ENCODE data around the gene HDAC2.

HDAC2 gene

GRCh38 chr6:113954653-113955052 lies 16.3 kb downstream of the HDAC2 start:
- Histone ChIP-seq H3K27me3 (replicated peaks) (no peaks in the 10 kb centered on the region), H3K4me3 (ENCODE audit: low read depth, low read length) (no peak overlapping the region), H3K36me3 (replicated peaks) (no peaks in the 10 kb centered on the region), H3K27ac (no peak overlapping the region)
- TF ChIP-seq CTCF (IDR thresholded peaks at IDR 0.05; ENCODE audit: low read depth, low read length, missing control alignments): no peak
- in situ Hi-C loops (cut with HindIII; ENCODE audit: low pct_ligation_motif_present, low sequenced_read_pairs): no loop called here
- no peak for DNase-seq

GRCh38 chr6:113953346-113953745 lies 17.6 kb downstream of the HDAC2 start:
- in situ Hi-C loops (cut with HindIII; ENCODE audit: low pct_ligation_motif_present, low sequenced_read_pairs): no loop called here
- Histone ChIP-seq H3K27ac (no peak overlapping the region), H3K27me3 (replicated peaks) (no peaks in the 10 kb centered on the region), H3K4me3 (ENCODE audit: low read depth, low read length) (no peak overlapping the region), H3K36me3 (replicated peaks) (peaks cover 5% of the 10 kb centered on the region)
- no peak for DNase-seq
- no peak for TF ChIP-seq CTCF (IDR thresholded peaks at IDR 0.05; ENCODE audit: low read depth, low read length, missing control alignments)

- H3K27ac ChIP-seq: no peak overlapping the region
- no peak for DNase-seq
- no peak overlapping the region for H3K4me3 ChIP-seq (ENCODE audit: low read depth, low read length)
- H3K27me3 ChIP-seq (replicated peaks): no peaks in the 10 kb centered on the region
- in situ Hi-C loops (cut with HindIII; ENCODE audit: low pct_ligation_motif_present, low sequenced_read_pairs): no loop called here
- H3K36me3 ChIP-seq (replicated peaks): peaks cover 17% of the 10 kb centered on the region
- TF ChIP-seq CTCF (IDR thresholded peaks at IDR 0.05; ENCODE audit: low read depth, low read length, missing control alignments): no peak
Observed at GRCh38 chr6:113949499-113949898, 21.4 kb downstream of the HDAC2 start.

GRCh38 chr6:113944701-113945100 lies 26.2 kb downstream of the HDAC2 start:
- Histone ChIP-seq H3K4me3 (ENCODE audit: low read depth, low read length) (no peak overlapping the region), H3K27me3 (replicated peaks) (no peaks in the 10 kb centered on the region), H3K36me3 (replicated peaks) (peaks cover 37% of the 10 kb centered on the region), H3K27ac (no peak overlapping the region)
- TF ChIP-seq CTCF (IDR thresholded peaks at IDR 0.05; ENCODE audit: low read depth, low read length, missing control alignments): no peak
- DNase-seq: peak; percentile 31
- in situ Hi-C loops (cut with HindIII; ENCODE audit: low pct_ligation_motif_present, low sequenced_read_pairs): no loop called here

- H3K4me3 ChIP-seq (ENCODE audit: low read depth, low read length): no peak overlapping the region
- no peak for DNase-seq
- peaks cover 28% of the 10 kb centered on the region for H3K36me3 ChIP-seq (replicated peaks)
- in situ Hi-C loops (cut with HindIII; ENCODE audit: low pct_ligation_motif_present, low sequenced_read_pairs): no loop called here
- TF ChIP-seq CTCF (IDR thresholded peaks at IDR 0.05; ENCODE audit: low read depth, low read length, missing control alignments): no peak
- H3K27me3 ChIP-seq (replicated peaks): no peaks in the 10 kb centered on the region
- no peak overlapping the region for H3K27ac ChIP-seq
Observed at GRCh38 chr6:113939825-113940224, 31.1 kb downstream of the HDAC2 start.
